ENCODE results near the gene PARVB.

Gene PARVB

DNA sequence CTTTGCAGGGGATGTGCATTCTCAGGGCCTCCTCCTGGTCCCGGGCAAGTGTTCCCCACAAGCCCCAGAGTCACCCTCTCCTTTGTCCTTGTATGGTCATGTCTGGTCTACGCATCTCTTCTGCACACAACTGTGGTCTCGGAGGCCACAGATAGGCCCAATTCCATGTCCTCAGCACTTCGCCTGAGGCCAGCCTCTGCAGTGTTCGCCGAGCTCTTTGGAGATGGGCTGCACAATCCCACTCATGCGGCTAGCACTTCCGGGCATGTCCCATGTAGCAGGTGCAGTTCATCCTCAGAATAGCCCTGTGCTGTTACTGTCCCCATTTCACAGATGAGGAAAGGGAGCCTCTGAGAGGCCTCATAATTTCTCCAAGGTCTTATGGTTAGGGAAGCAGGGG is 164.2 kb downstream of the PARVB start:
- DNase-seq: no peak

GRCh38 chr22:44188986-44189630 is 165.0 kb downstream of the PARVB start:
- DNase-seq: no peak

- no peak for DNase-seq
Observed at GRCh38 chr22:44190381-44190976, 166.4 kb downstream of the PARVB start.

- peak; percentile 24 for DNase-seq
Observed at GRCh38 chr22:44191036-44191454, 166.9 kb downstream of the PARVB start.

- peak; percentile 83 for DNase-seq
Observed at GRCh38 chr22:44192098-44192815, 168.2 kb downstream of the PARVB start.

DNA sequence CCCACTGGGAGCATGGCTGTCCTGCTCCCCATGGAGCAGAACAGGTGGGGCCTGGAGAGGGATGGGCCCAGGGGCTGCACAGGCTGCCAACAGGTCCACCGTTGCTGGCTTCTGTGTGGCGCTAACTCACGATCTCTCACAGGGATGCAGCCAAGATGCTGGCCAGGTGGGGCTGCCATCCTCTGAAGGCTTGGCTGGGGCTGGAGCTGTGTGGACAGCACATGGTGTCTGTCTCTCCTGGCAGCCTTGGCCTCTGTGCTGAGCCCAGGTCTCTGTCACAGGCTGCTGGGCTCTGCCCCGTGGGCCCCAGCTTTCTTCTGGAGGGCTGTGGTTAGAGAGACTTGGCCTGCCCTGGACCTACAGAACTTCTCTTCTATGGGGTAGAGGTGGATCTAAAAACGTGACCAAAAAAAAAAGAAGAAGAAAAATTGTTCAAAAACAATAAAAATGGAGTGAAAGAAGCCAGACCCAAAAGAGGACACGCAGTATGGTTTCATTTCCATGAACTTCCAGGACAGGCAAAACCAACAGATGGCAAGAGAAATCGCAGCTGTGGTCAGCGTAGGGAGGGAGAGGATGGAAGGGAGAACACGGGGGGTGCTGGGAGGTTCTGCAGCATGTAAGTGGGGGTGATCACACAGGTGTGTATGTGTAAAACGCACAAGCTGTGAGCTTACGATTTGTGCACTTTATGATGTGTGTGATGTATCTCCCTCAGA is 168.9 kb downstream of the PARVB start:
- no peak for DNase-seq

- peak; percentile 34 for DNase-seq
Observed at GRCh38 chr22:44193535-44193891, 169.4 kb downstream of the PARVB start.

DNA sequence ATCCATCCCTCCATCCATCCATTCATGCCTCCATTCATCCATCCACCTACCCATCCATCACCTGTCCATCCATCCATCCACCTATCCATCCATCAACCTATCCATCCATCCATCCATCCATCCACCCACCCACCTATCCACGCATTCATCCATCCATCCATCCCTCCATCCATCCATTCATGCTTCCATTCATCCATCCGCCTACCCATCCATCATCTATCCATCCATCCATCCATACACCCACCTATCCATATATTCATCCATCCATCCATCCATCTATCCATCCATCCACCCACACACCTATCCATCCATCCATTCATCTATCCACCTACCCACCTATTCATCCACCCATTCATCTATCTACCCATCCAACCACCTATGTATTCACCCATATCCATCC is 170.5 kb downstream of the PARVB start:
- no peak for DNase-seq

GRCh38 chr22:44195189-44195871 is 171.2 kb downstream of the PARVB start:
- DNase-seq: no peak

DNA sequence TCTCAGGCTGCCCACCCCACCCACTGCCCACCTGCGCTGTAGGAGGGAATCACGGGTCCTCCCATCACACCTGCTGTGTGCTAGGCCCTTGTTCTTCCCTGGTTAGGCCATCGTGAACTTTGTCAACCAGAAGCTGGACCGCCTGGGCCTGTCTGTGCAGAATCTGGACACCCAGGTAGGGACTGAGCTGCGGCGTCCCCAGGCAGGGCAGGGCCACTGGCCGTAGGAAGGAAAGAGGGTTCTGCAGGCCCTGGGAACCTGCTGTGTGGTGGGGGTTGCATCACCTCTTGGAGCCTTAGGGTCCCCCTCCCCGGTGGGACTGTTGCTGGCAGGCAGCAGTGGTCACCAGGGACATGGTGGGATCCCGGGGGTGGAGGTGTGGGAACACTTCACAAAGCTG is 172.1 kb downstream of the PARVB start:
- no peak for DNase-seq

DNA sequence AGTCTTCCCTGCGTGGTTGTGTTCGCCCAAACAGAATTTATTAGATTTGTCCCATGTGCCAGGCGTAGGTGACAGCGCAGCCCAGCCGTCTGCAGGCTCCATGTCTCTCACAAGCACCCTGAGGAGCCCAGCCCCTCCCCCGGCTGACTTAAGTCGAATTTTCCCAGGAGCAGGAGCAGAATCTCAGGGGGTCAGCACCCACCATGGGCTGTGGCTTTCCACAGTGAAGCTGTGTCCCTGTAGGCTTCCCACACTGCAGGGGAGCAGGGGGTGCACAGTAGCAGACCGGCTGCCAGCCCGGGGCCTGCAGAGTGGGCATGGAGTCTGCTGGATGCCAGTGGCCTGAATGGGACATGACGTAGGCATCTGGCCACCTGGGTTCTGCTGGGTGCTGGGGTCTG is 172.6 kb downstream of the PARVB start:
- no peak for DNase-seq

- DNase-seq: no peak
Observed at GRCh38 chr22:44197271-44197670, 173.2 kb downstream of the PARVB start.

- DNase-seq: no peak
Observed at GRCh38 chr22:44199164-44199563, 175.1 kb downstream of the PARVB start.

DNA sequence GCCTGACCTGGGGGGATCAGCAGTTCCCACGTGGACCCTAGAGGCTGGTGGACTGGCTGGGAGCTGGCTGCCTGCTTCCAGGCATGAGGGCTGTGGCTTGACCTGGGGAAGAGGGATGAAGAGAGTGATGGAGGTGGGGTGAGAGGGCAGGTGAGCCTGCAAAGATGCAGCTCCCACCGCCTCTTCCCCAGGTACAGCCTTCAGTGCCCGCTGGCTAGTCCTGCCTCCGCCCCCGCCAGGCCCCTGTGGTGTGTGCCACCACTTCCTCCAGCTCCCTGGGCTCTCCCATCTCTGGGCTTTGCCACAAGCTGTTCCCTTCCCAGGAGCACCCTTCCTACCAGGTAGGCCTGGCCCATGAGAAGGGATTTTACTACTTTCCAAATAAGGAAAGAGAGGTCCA is 175.8 kb downstream of the PARVB start:
- no peak for DNase-seq

DNA sequence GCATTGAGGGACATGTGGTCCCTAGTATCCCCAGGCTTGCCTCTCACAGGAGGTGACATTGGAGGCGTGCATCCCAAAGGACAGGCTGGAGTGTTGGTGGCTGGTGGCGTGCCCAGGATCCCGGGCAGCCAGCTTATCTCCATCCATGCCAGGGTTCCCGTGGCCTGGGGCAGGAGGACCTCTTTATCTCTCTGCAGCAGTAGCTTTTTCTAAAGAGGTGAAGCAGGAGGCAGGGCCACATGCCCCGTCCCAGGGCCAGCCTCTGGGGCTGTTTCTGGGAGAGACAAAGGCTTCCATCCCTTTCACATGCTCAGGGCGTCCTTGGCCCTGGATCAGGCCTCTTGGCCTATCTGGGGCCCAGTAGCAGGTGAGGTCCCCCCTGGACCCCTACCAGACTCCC is 176.3 kb downstream of the PARVB start:
- no peak for DNase-seq

- DNase-seq: peak; percentile 32
Observed at GRCh38 chr22:44200855-44201550, 176.9 kb downstream of the PARVB start.

DNA sequence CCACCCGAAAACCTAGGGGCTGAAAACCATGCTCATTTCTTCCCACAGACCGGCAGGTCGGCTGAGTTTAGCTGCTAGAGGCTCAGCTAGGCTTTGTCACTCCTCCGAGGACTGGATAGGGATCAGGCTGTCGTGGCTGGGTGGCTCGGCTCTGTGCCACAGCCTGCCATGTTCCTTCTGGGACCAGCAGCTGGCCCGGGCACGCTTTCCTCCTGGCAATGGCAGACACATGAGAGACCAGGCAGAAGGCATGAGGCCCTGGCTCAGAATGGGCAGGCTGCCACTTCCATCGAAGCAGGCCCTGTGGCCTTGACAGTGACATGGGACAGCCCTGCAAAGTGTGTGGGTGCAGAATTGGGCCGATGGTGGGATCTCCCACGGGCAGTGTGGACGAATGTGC is 177.6 kb downstream of the PARVB start:
- no peak for DNase-seq

DNA sequence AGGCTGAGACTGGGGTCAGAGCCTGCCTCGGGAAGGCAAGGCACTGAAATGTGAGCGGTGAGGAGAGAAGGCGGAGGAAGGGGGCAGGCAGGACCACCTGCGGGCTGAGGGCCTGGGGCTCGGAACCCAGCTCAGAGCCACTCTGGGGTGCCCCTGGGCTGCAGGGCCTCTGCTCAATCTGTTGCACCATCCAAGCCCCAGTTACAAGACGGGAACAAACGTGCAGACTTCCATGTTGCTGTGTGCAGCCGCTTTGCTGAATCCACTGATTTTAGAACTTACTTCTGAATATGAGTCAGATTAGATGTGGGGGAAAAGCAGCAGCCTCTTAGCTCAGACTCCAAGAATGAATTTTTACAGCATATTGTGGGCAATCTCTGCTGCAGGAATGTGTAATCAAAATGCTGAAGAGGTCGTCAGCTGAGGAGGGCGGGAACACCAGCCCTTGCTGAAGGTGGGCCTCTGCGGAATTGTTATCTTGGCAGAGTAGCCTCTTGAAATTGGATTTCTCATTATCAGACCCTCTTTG is 178.2 kb downstream of the PARVB start:
- no peak for DNase-seq

GRCh38 chr22:44203203-44203602 is 179.1 kb downstream of the PARVB start:
- DNase-seq: no peak

DNA sequence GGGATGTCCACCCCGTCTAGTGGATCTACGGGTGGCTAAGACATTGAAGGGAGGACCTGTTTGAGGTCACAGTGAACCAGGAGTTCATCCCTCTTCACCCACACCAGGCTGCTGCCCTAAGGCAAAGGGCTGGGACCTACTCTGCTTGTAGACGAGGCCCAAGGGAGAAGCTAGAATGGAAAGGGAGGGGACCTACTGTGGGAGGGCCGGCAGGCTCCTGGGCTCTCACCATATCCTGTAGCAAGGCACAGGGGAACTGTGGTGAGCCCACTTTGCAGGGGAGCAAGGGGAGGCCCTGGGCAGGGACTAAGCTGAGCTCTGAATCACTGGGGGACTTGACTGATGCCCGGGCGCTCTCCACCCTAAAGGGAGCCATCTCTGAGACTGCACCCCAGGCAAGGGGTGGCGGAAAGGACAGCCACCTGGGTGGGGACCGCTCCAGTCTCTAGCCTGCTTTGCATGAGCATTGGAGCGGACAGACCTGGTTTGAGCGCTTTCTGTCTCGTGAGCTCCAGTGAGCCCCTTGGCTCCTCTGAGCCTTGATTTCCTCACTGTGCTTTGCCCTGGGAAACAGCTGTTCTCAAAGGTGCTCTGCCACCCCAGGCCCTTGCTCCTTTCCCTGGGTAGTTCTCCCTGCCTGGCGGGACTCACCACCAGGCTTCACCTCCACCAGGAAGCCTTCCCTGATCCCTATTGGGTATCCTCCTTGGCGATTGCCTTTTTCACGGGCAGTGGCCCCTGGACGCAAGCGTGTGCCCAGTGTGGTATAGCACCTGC is 180.8 kb downstream of the PARVB start:
- no peak for DNase-seq

All from hematopoietic multipotent progenitor cell treated with erythropoietin and hydrocortisone succinate and interleukin-3 and kit ligand, for 6 days (in vitro differentiated cells).